Left ventricle myocardium inferior (tissue), 1 donor: Measurements from ENCODE around the gene WEE1. TPM values are rescaled to one million over a fixed set of nuclear protein-coding genes. Genes with fewer than 3 reads are reported as not detected.

Experiments
- DNase-seq: peaks from one replicate; pipeline ENCODE4 v3.0.0-alpha.2; 2020
- H3K27ac ChIP-seq: fragments of 200-600 bp; replicated peaks from 2 replicates; pipeline ENCODE4 v1.8.0; 2021
- H3K27me3 ChIP-seq: fragments of 200-600 bp; 2 replicates; pipeline ENCODE4 v1.8.0; 2021; ENCODE audit warnings: low read depth
- H3K36me3 ChIP-seq: fragments of 200-600 bp; 2 replicates; pipeline ENCODE4 v1.8.0; 2021
- H3K4me1 ChIP-seq: fragments of 200-600 bp; 2 replicates; pipeline ENCODE4 v1.8.0; 2021
- H3K4me3 ChIP-seq: fragments of 200-600 bp; 2 replicates; pipeline ENCODE4 v1.8.0; 2021; ENCODE audit warnings: mild to moderate bottlenecking, moderate library complexity
- H3K9me3 ChIP-seq: fragments of 200-600 bp; replicated peaks from 2 replicates; pipeline ENCODE4 v1.8.0; 2021
- CTCF ChIP-seq: fragments of 200-600 bp; IDR thresholded peaks from 2 replicates; pipeline ENCODE4 v1.8.0; 2021; ENCODE audit warnings: antibody characterized with exemption, mild to moderate bottlenecking, borderline replicate concordance
- intact Hi-C: fragments of 100-400 bp; cut with micrococcal nuclease; formaldehyde crosslinking; loops from one replicate; pipeline ENCODE4 v1.11.0; 2022
- total RNA-seq: library from RNA; stranded (reverse); fragmentation: NEBNext Ultra II Directional; extraction: Animal tissue kit (Norgen Biotek cat#: 25700); gene quantifications from one replicate; pipeline ENCODE4 v1.2.1, GENCODE V29; 2021
- donor health status: DM: no; HTN: yes; CAD: no; lungs with severe emphysema.

WEE1 gene
- total RNA-seq, 1 donor from 2014 or later: 41.8 TPM

DNA sequence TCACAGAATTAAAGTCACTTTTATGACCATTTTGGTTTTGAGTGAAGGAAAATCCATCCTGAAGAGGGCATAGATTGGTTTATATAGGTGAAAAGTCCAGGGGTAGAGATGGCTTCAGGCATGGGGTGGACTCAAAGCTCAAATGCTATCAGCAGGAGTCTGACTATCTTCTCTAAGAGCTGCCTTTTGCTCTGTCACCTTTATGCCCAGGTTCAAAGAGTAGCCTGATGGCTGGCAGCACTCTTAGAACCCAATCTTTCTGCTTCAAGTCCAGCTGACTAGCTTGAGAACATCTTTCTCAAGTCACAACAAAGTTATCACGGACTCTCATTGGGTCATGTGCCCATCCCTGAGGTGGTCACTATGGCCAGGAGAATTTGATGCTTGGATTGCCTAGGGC lies 63.2 kb downstream of the WEE1 start:
- Histone ChIP-seq H3K27ac (no peak overlapping the region), H3K9me3 (peaks cover 4% of the 10 kb centered on the region), H3K27me3 (no peaks in the 10 kb centered on the region), H3K4me3 (no peak overlapping the region), H3K36me3 (no peaks in the 10 kb centered on the region), H3K4me1 (peaks cover 22% of the 10 kb centered on the region)
- no peak for DNase-seq
- intact Hi-C loops: no loop called here
- no peak for TF ChIP-seq CTCF

GRCh38 chr11:9639099-9639498 lies 65.6 kb downstream of the WEE1 start:
- H3K27ac ChIP-seq: peak overlapping the region; percentile 79
- peaks cover 22% of the 10 kb centered on the region for H3K4me1 ChIP-seq
- no peak overlapping the region for H3K4me3 ChIP-seq
- H3K9me3 ChIP-seq: no peaks in the 10 kb centered on the region
- no peaks in the 10 kb centered on the region for H3K27me3 ChIP-seq
- H3K36me3 ChIP-seq: no peaks in the 10 kb centered on the region
- peak; percentile 60 for DNase-seq
- no peak for TF ChIP-seq CTCF
- intact Hi-C loops: no loop called here

Other genes with a start within 250 kb of the WEE1 start
- gene IPO7, start 189.0 kb upstream of the WEE1 start, total RNA-seq: 150 TPM
- gene ZNF143, start 112.7 kb upstream of the WEE1 start, total RNA-seq: 21.7 TPM
- gene SWAP70, start 90.4 kb downstream of the WEE1 start, total RNA-seq: 20.6 TPM